Caco-2 (cell line): ENCODE data around the gene CAMKMT. TPM values are rescaled to one million over a fixed set of nuclear protein-coding genes. Genes with fewer than 3 reads are reported as not detected.

Experiments used
- BruUV-seq: library from RNA; stranded (reverse); fragments of 400-500 nt; replicated peaks from 2 replicates; lab custom pipeline; 2021; lab: Mats Ljungman, UMichigan
- CTCF ChIA-PET: fragments of 300-600 bp; sonication (Branson Sonifier 250); formaldehyde crosslinking; loops from one replicate; lab custom pipeline; 2022; ENCODE audit warnings: antibody characterized with exemption; lab: Charles Lee
- POLR2A ChIA-PET: fragments of 300-600 bp; sonication (Branson Sonifier 250); formaldehyde crosslinking; loops from one replicate; lab custom pipeline; 2022; ENCODE audit warnings: antibody characterized with exemption; lab: Charles Lee
- DNase-seq, 2 experiments: peaks; one replicate each; pipeline versions ENCODE4 v3.0.0 to v3.0.0-alpha.2; 2020 to 2022
- H3K27me3 ChIP-seq: replicated peaks from 2 replicates; pipeline ENCODE4 v1.6.0; 2011; ENCODE audit warnings: low read length; ENCODE audit not compliant: control insufficient read depth, insufficient read depth
- H3K36me3 ChIP-seq: 2 replicates; pipeline ENCODE4 v1.5.1; 2011; ENCODE audit warnings: low read length; ENCODE audit not compliant: control insufficient read depth, insufficient read depth
- H3K4me1 ChIP-seq: fragments of 250-450 bp; sonication (Bioruptor Pico); 2 replicates; pipeline ENCODE4 v1.5.1; 2020; ENCODE audit warnings: mild to moderate bottlenecking
- H3K4me3 ChIP-seq: 2 replicates; pipeline ENCODE4 v1.5.1; 2011; ENCODE audit warnings: low read depth, mild to moderate bottlenecking, control low read depth, low read length
- H3K9me3 ChIP-seq: fragments of 250-450 bp; sonication (Bioruptor Pico); 2 replicates; pipeline ENCODE4 v1.5.1; 2020; ENCODE audit warnings: mild to moderate bottlenecking, moderate library complexity
- H3K27ac Mint-ChIP-seq: one replicate; pipeline ENCODE4 v1.8.0; 2022; ENCODE audit warnings: mixed read lengths; ENCODE audit not compliant: unreplicated experiment
- H3K27me3 Mint-ChIP-seq: one replicate; pipeline ENCODE4 v1.8.0; 2022; ENCODE audit warnings: mixed read lengths; ENCODE audit not compliant: insufficient read depth, unreplicated experiment
- H3K36me3 Mint-ChIP-seq: one replicate; pipeline ENCODE4 v1.8.0; 2022; ENCODE audit warnings: mild to moderate bottlenecking, mixed read lengths; ENCODE audit not compliant: insufficient read depth, unreplicated experiment
- H3K4me1 Mint-ChIP-seq: one replicate; pipeline ENCODE4 v1.8.0; 2022; ENCODE audit warnings: low read depth, mixed read lengths; ENCODE audit not compliant: unreplicated experiment
- H3K4me3 Mint-ChIP-seq: one replicate; pipeline ENCODE4 v1.8.0; 2022; ENCODE audit warnings: mild to moderate bottlenecking, moderate library complexity, mixed read lengths; ENCODE audit not compliant: unreplicated experiment
- H3K9me3 Mint-ChIP-seq: one replicate; pipeline ENCODE4 v1.8.0; 2022; ENCODE audit warnings: mixed read lengths; ENCODE audit not compliant: unreplicated experiment
- intact Hi-C: fragments of 100-400 bp; cut with micrococcal nuclease; formaldehyde crosslinking; loops from one replicate; pipeline ENCODE4 v1.10.0; 2022; ENCODE audit not compliant: unreplicated experiment
- total RNA-seq: library from RNA; stranded (reverse); gene quantifications from 2 replicates; pipeline ENCODE4 v1.2.3, GENCODE V29; 2022
- TF ChIP-seq, protein P1 (sequence below), 2 experiments: fragments of 200-600 bp in 1 of 2; IDR thresholded peaks; 1 replicate in 1 of 2; 2 replicates in 1 of 2; pipeline versions ENCODE4 v1.5.1 to v1.8.0; 2011 to 2022; ENCODE audit warnings: antibody characterized with exemption in 1 of 2, control low read depth in 1 of 2, inconsistent platforms in 1 of 2, low read depth in 1 of 2, low read length in 1 of 2, mild to moderate bottlenecking in 1 of 2, moderate library complexity in 1 of 2; ENCODE audit not compliant: insufficient read depth in 1 of 2, severe bottlenecking in 1 of 2, unreplicated experiment in 1 of 2

CAMKMT gene
- total RNA-seq, 1 experiment from 2014 or later = 25.2 TPM

DNA sequence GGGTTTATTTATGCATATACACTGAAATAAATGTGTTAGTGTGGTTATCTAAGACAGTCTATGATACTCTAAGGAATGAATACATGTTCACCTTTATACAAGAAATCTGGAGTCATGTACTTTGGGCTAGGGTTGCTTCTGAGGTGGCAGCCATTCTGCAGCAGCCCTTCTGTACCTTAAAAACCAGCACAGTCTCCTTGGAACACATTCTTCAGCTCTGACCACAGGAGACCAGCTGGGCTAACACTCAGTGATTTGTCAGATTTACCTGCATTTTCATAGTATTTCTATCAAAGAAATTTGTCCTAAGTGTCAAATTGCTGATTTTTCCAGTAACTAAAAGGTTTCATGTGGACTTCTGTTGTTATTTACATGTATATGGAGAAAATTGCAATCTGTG is 167.7 kb downstream of the CAMKMT start:
- TF ChIP-seq, protein P1, sequence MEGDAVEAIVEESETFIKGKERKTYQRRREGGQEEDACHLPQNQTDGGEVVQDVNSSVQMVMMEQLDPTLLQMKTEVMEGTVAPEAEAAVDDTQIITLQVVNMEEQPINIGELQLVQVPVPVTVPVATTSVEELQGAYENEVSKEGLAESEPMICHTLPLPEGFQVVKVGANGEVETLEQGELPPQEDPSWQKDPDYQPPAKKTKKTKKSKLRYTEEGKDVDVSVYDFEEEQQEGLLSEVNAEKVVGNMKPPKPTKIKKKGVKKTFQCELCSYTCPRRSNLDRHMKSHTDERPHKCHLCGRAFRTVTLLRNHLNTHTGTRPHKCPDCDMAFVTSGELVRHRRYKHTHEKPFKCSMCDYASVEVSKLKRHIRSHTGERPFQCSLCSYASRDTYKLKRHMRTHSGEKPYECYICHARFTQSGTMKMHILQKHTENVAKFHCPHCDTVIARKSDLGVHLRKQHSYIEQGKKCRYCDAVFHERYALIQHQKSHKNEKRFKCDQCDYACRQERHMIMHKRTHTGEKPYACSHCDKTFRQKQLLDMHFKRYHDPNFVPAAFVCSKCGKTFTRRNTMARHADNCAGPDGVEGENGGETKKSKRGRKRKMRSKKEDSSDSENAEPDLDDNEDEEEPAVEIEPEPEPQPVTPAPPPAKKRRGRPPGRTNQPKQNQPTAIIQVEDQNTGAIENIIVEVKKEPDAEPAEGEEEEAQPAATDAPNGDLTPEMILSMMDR (IDR thresholded peaks at IDR 0.05; ENCODE audit: insufficient read depth in 1 of 2, low read depth in 1 of 2, low read length in 1 of 2, severe bottlenecking in 1 of 2, unreplicated experiment in 1 of 2) = no peak
- intact Hi-C loops = no loop called here
- BruUV-seq = no TSS peak
- H3K9me3 Mint-ChIP-seq = peaks cover 4% of the 10 kb centered on the region
- Histone ChIP-seq H3K4me3 (no peak overlapping the region), H3K9me3 (no peaks in the 10 kb centered on the region), H3K4me1 (peaks cover 2% of the 10 kb centered on the region; the same call in 1 of the 2 replicates), H3K36me3 (no peaks in the 10 kb centered on the region), H3K27me3 (no peaks in the 10 kb centered on the region)
- H3K4me3 Mint-ChIP-seq = no peak overlapping the region
- H3K27ac Mint-ChIP-seq = no peak overlapping the region
- DNase-seq = no peak
- CTCF ChIA-PET = interaction anchor here (0.6 kb wide), 1 partner anchor 47 kb away, joined by 3 read pairs; no protein-coding TSS in a partner anchor
- H3K36me3 Mint-ChIP-seq = no peaks in the 10 kb centered on the region
- no peaks in the 10 kb centered on the region for H3K27me3 Mint-ChIP-seq
- POLR2A ChIA-PET = no interaction called here
- H3K4me1 Mint-ChIP-seq = peaks cover 3% of the 10 kb centered on the region

DNA sequence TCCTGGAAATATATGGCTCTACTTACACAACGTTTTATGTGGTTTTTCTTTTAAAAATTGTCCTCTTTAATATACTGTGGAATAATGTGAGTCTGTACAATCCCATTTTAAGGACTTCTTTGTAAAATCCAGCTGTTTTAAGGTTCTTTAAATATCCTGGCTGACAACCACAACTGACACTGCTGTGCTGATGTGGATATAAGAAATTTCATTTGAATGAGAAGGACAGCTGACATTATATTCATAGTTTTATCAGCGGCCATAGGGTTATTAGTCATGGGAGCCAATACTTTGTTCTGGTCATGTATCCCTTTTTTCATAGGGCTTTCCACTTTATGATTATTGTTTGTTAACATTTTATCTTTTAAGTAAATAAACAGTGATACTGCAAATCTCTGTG is 169.5 kb downstream of the CAMKMT start:
- POLR2A ChIA-PET = no interaction called here
- H3K36me3 Mint-ChIP-seq = no peaks in the 10 kb centered on the region
- no peaks in the 10 kb centered on the region for H3K27me3 ChIP-seq
- H3K9me3 ChIP-seq = no peaks in the 10 kb centered on the region
- H3K4me1 ChIP-seq = no peaks in the 10 kb centered on the region
- DNase-seq = no peak
- no TSS peak for BruUV-seq
- no peak overlapping the region for H3K27ac Mint-ChIP-seq
- H3K36me3 ChIP-seq = no peaks in the 10 kb centered on the region
- no peaks in the 10 kb centered on the region for H3K27me3 Mint-ChIP-seq
- CTCF ChIA-PET = no interaction called here
- TF ChIP-seq, protein P1 (IDR thresholded peaks at IDR 0.05; ENCODE audit: insufficient read depth in 1 of 2, low read depth in 1 of 2, low read length in 1 of 2, severe bottlenecking in 1 of 2, unreplicated experiment in 1 of 2) = no peak
- intact Hi-C loops = no loop called here
- no peak overlapping the region for H3K4me3 Mint-ChIP-seq
- no peak overlapping the region for H3K4me3 ChIP-seq
- no peaks in the 10 kb centered on the region for H3K4me1 Mint-ChIP-seq
- no peaks in the 10 kb centered on the region for H3K9me3 Mint-ChIP-seq

DNA sequence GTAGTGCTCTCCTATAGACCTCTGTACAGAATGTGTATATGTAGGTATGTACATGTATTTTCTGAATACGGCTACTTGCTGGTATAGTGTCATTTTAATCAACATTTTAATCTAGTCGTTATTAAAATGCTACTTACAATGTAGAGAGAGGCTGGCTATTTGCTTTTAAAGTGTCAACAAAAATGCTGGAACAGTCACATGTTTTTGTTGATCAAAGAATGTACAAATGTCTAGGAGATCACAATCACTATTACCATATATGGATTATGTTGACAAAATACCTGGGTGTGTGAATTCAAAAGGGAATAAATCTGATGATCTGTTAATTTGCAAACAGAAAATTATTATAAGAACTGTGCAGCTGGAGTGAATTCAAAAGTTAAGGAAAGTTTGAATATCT is 170.3 kb downstream of the CAMKMT start:
- TF ChIP-seq, protein P1 (IDR thresholded peaks at IDR 0.05; ENCODE audit: insufficient read depth in 1 of 2, low read depth in 1 of 2, low read length in 1 of 2, severe bottlenecking in 1 of 2, unreplicated experiment in 1 of 2) = no peak
- H3K4me1 Mint-ChIP-seq = no peaks in the 10 kb centered on the region
- CTCF ChIA-PET = no interaction called here
- POLR2A ChIA-PET = no interaction called here
- H3K9me3 ChIP-seq = 0 out of 2 replicates have a peak, but pooled peaks cover 3% of the 10 kb centered on the region
- H3K4me3 Mint-ChIP-seq = no peak overlapping the region
- H3K27me3 ChIP-seq = no peaks in the 10 kb centered on the region
- no peaks in the 10 kb centered on the region for H3K9me3 Mint-ChIP-seq
- BruUV-seq = no TSS peak
- H3K27ac Mint-ChIP-seq = no peak overlapping the region
- H3K4me1 ChIP-seq = no peaks in the 10 kb centered on the region
- H3K27me3 Mint-ChIP-seq = no peaks in the 10 kb centered on the region
- no peaks in the 10 kb centered on the region for H3K36me3 Mint-ChIP-seq
- H3K4me3 ChIP-seq = no peak overlapping the region
- no peak for DNase-seq
- intact Hi-C loops = no loop called here
- H3K36me3 ChIP-seq = no peaks in the 10 kb centered on the region
